HCT116 (cell line): Measurements from ENCODE around the gene UBA52. TPM values are rescaled to one million over a fixed set of nuclear protein-coding genes. Genes with fewer than 3 reads are reported as not detected.
A peak's percentile ranks its signal among the peaks of the same experiment; 100 is the strongest.

ENCODE experiments used
- ATAC-seq: fragments of 200-7000 bp; cut with Tn5 transposase; 2 replicates; pipeline ENCODE4 v1.9.1; 2020; ENCODE audit warnings: mild to moderate bottlenecking, moderate library complexity
- BruUV-seq: library from RNA; stranded (reverse); fragments of 400-500 nt; replicated peaks from 2 replicates; lab custom pipeline; 2021; lab: Mats Ljungman, UMichigan
- CTCF ChIA-PET: fragments of 300-600 bp; sonication (Branson Sonifier 250); formaldehyde crosslinking; loops from one replicate; lab custom pipeline; 2021; ENCODE audit warnings: antibody characterized with exemption; lab: Charles Lee
- POLR2A ChIA-PET: fragments of 300-600, 350-600 bp; sonication (Branson Sonifier 250); formaldehyde crosslinking; loops from one replicate; lab custom pipeline; 2021; ENCODE audit warnings: antibody characterized with exemption; lab: Charles Lee
- RAD21 ChIA-PET, 2 experiments: fragments of 300-600 bp; sonication (Branson Sonifier 250); formaldehyde crosslinking; loops; one replicate each; lab custom pipeline; 2023; ENCODE audit warnings: low total read pairs in 2 of 2; ENCODE audit not compliant: uncharacterized antibody in 2 of 2, unreplicated experiment in 2 of 2, low non-redundant PET in 1 of 2; lab: Charles Lee
- DNase-seq: peaks from one replicate; pipeline ENCODE4 v3.0.0-alpha.2; 2010; ENCODE audit warnings: low read depth, low spot score
- H2AFZ ChIP-seq: fragments of 200-600 bp; shearing (Covaris generic), sonication (generic); 2 replicates; pipeline ENCODE4 v1.6.1; 2017; ENCODE audit warnings: low read depth, mixed run types, mixed read lengths, antibody characterized with exemption, low read length; ENCODE audit not compliant: poor library complexity, severe bottlenecking
- H3K27ac ChIP-seq: 2 replicates; pipeline ENCODE4 v1.5.1; 2012; ENCODE audit warnings: low read depth, low read length
- H3K27me3 ChIP-seq: fragments of 200-600 bp; sonication (generic); 2 replicates; pipeline ENCODE4 v1.6.1; 2016; ENCODE audit warnings: mixed run types, low read length, mixed read lengths; ENCODE audit not compliant: insufficient read depth
- H3K36me3 ChIP-seq, 2 experiments: fragments of 200-500 bp in 1 of 2; fragments of 200-600 bp in 1 of 2; sonication (Bioruptor generic) in 1 of 2; sonication (generic) in 1 of 2; 2 replicates each; pipeline versions ENCODE4 v1.5.1 to v1.6.1; 2014 to 2016; ENCODE audit warnings: low read length in 2 of 2, inconsistent platforms in 1 of 2, mixed read lengths in 1 of 2, mixed run types in 1 of 2; ENCODE audit not compliant: insufficient read depth in 2 of 2, control insufficient read depth in 1 of 2
- H3K4me1 ChIP-seq, 2 experiments: fragments of 200-600 bp in 1 of 2; sonication (generic) in 1 of 2; 2 replicates each; pipeline versions ENCODE4 v1.5.1 to v1.6.1; 2012 to 2017; ENCODE audit warnings: low read length in 2 of 2, inconsistent platforms in 1 of 2, mild to moderate bottlenecking in 1 of 2, mixed read lengths in 1 of 2, mixed run types in 1 of 2, moderate library complexity in 1 of 2; ENCODE audit not compliant: insufficient read depth in 2 of 2, control insufficient read depth in 1 of 2
- H3K4me2 ChIP-seq: fragments of 200-600 bp; sonication (generic); 2 replicates; pipeline ENCODE4 v1.6.1; 2017; ENCODE audit warnings: mixed run types, low read length, mixed read lengths
- H3K4me3 ChIP-seq, 2 experiments: fragments of 200-600 bp in 1 of 2; sonication (generic) in 1 of 2; replicated peaks in 1 of 2; 2 replicates each; pipeline ENCODE4 v1.5.1; 2011 to 2016; ENCODE audit warnings: low read length in 2 of 2, control low read depth in 1 of 2, low read depth in 1 of 2, mild to moderate bottlenecking in 1 of 2, mixed read lengths in 1 of 2, mixed run types in 1 of 2
- H3K79me2 ChIP-seq: fragments of 200-600 bp; sonication (generic); 2 replicates; pipeline ENCODE4 v1.6.1; 2017; ENCODE audit warnings: mild to moderate bottlenecking, mixed run types, low read length, moderate library complexity, mixed read lengths; ENCODE audit not compliant: insufficient read depth
- H3K9ac ChIP-seq: fragments of 200-600 bp; sonication (generic); 2 replicates; pipeline ENCODE4 v1.6.1; 2016; ENCODE audit warnings: low read length, mixed read lengths
- H3K9me2 ChIP-seq: fragments of 200-600 bp; sonication (generic), shearing (Covaris generic); 2 replicates; pipeline ENCODE4 v1.6.1; 2017; ENCODE audit warnings: mixed run types, mild to moderate bottlenecking, moderate library complexity; ENCODE audit not compliant: insufficient read depth
- H3K9me3 ChIP-seq, 2 experiments: fragments of 200-500 bp in 1 of 2; fragments of 200-600 bp in 1 of 2; sonication (Bioruptor generic) in 1 of 2; sonication (generic) in 1 of 2; 2 replicates each; pipeline ENCODE4 v1.6.1; 2014 to 2017; ENCODE audit warnings: low read length in 2 of 2, mixed read lengths in 2 of 2, inconsistent platforms in 1 of 2, low read depth in 1 of 2, mild to moderate bottlenecking in 1 of 2, mixed run types in 1 of 2, moderate library complexity in 1 of 2; ENCODE audit not compliant: control insufficient read depth in 1 of 2, insufficient read depth in 1 of 2
- H4K20me1 ChIP-seq: fragments of 200-600 bp; sonication (generic), shearing (Covaris generic); 2 replicates; pipeline ENCODE4 v1.6.1; 2017; ENCODE audit warnings: mixed run types, mild to moderate bottlenecking, moderate library complexity; ENCODE audit not compliant: insufficient read depth
- CBX3 ChIP-seq: IDR thresholded peaks from 2 replicates; pipeline ENCODE4 v1.6.1; 2012; ENCODE audit warnings: low read depth
- CEBPB ChIP-seq: IDR thresholded peaks from 2 replicates; pipeline ENCODE4 v1.6.1; 2012; ENCODE audit warnings: low read depth
- EZH2phosphoT487 ChIP-seq: fragments of 200-600 bp; IDR thresholded peaks from 2 replicates; pipeline ENCODE4 v1.6.1; 2018; ENCODE audit warnings: antibody characterized with exemption, borderline replicate concordance
- FOSL1 ChIP-seq: IDR thresholded peaks from 2 replicates; pipeline ENCODE4 v1.6.1; 2012; ENCODE audit warnings: low read depth
- JUND ChIP-seq: IDR thresholded peaks from 2 replicates; pipeline ENCODE4 v1.6.1; 2012
- POLR2AphosphoS5 ChIP-seq: IDR thresholded peaks from 2 replicates; pipeline ENCODE4 v1.6.1; 2011; ENCODE audit warnings: mild to moderate bottlenecking, low read depth, low read length, moderate library complexity
- SIN3A ChIP-seq: IDR thresholded peaks from 2 replicates; pipeline ENCODE4 v1.6.1; 2012; ENCODE audit warnings: low read depth
- TCF7L2 ChIP-seq: IDR thresholded peaks from 2 replicates; pipeline ENCODE4 v1.7.0; 2011; ENCODE audit warnings: borderline replicate concordance, inconsistent platforms; ENCODE audit not compliant: insufficient read depth, insufficient read length; ENCODE audit errors: extremely low read depth
- ZFX ChIP-seq: fragments of 450-650 bp; IDR thresholded peaks from 2 replicates; pipeline ENCODE4 v1.6.1; 2017
- intact Hi-C: fragments of 100-400 bp; cut with micrococcal nuclease; formaldehyde crosslinking; loops from 2 replicates; pipeline ENCODE4 v1.10.0; 2022
- total RNA-seq: library from RNA; stranded (reverse); gene quantifications from one replicate; pipeline ENCODE4 v1.2.1, GENCODE V29; 2021; ENCODE audit not compliant: unreplicated experiment
- TF ChIP-seq, protein P1 (sequence below), 3 experiments: fragments of 200-600 bp in 1 of 3; sonication (generic) in 1 of 3; IDR thresholded peaks in 2 of 3; conservative IDR thresholded peaks in 1 of 3; 2 replicates each; pipeline ENCODE4 v1.5.1; 2012 to 2017; ENCODE audit warnings: low read depth in 2 of 3, low read length in 2 of 3, antibody characterized with exemption in 1 of 3, borderline replicate concordance in 1 of 3, control low read depth in 1 of 3, mild to moderate bottlenecking in 1 of 3, mixed read lengths in 1 of 3, mixed run types in 1 of 3, moderate library complexity in 1 of 3; ENCODE audit not compliant: insufficient read depth in 1 of 3
- TF ChIP-seq, protein P2 (sequence below): IDR thresholded peaks from 2 replicates; pipeline ENCODE4 v1.6.1; 2012; ENCODE audit warnings: low read depth
- TF ChIP-seq, protein P3 (sequence below): IDR thresholded peaks from 2 replicates; pipeline ENCODE4 v1.6.1; 2012
- TF ChIP-seq, protein P4 (sequence below): IDR thresholded peaks from 2 replicates; pipeline ENCODE4 v1.6.1; 2011; ENCODE audit warnings: mild to moderate bottlenecking, low read length, moderate library complexity; ENCODE audit not compliant: insufficient replicate concordance; ENCODE audit errors: extremely low read depth

The UBA52 gene
- total RNA-seq, 1 experiment from 2014 or later, result 1,743 TPM

DNA sequence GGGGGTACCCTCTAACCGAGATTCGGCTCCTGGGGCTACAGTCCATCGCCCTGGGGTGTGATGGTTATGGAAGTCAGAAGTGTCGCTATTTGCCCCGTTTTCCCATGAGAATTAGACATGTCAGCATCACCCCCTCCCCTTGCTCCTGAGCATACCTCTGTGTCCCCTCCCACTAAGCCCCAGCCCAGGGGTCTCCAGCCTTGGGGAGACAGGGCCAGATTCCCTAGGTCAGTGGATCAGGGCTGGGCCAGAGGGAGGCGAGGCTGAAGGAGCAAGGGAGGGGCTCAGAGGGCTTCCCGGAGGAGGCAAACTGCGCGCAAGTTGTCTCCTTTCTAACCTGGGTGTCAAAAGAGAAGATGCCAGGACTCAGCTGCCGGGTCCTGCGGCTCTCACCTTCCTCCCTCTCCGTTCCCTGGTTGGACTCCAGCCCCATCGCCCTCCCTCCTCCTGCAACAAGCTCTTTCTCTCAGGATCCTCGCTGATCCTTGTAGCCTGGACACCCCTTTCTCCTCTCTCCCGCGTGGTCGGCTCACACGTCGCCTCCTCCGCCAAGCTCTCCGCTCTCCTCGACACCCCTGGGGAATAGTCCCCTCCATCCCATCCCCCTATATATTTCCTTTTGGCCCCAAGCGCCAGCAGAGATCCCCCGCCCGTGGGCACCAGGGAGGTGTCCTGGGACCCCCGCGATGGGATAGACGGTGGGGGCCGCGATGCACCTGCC lies 40.6 kb downstream of the UBA52 start:
- Histone ChIP-seq H3K9me3 (no peaks in the 10 kb centered on the region), H3K4me2 (peak overlapping the region; percentile 76), H3K27ac (no peak overlapping the region), H3K27me3 (peaks cover 33% of the 10 kb centered on the region; the same call in 1 of the 2 replicates), H3K4me3 (peak overlapping the region; percentile 42 to 59), H3K4me1 (peaks cover 21 to 47% of the 10 kb centered on the region in 2 experiments), H3K9ac (peak overlapping the region; percentile 30; the same call in 1 of the 2 replicates), H3K36me3 (no peaks in the 10 kb centered on the region), H2AFZ (no peak overlapping the region), H3K9me2 (no peaks in the 10 kb centered on the region), H3K79me2 (no peaks in the 10 kb centered on the region), H4K20me1 (no peaks in the 10 kb centered on the region)
- DNase-seq (no peak), ATAC-seq (peak; percentile 12; the same call in 1 of the 2 replicates)
- BruUV-seq, result no TSS peak
- TF ChIP-seq EZH2phosphoT487 (no peak), FOSL1 (no peak), CEBPB (no peak), JUND (no peak), CBX3 (no peak), ZFX (no peak), TCF7L2 (no peak), POLR2AphosphoS5 (no peak), SIN3A (no peak)
- TF ChIP-seq, protein P1, sequence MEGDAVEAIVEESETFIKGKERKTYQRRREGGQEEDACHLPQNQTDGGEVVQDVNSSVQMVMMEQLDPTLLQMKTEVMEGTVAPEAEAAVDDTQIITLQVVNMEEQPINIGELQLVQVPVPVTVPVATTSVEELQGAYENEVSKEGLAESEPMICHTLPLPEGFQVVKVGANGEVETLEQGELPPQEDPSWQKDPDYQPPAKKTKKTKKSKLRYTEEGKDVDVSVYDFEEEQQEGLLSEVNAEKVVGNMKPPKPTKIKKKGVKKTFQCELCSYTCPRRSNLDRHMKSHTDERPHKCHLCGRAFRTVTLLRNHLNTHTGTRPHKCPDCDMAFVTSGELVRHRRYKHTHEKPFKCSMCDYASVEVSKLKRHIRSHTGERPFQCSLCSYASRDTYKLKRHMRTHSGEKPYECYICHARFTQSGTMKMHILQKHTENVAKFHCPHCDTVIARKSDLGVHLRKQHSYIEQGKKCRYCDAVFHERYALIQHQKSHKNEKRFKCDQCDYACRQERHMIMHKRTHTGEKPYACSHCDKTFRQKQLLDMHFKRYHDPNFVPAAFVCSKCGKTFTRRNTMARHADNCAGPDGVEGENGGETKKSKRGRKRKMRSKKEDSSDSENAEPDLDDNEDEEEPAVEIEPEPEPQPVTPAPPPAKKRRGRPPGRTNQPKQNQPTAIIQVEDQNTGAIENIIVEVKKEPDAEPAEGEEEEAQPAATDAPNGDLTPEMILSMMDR (IDR thresholded peaks at IDR 0.05 in 2 of 3, conservative IDR thresholded peaks at IDR 0.05 in 1 of 3; ENCODE audit: borderline replicate concordance in 1 of 3, insufficient read depth in 1 of 3, low read depth in 2 of 3, low read length in 2 of 3), result no peak
- TF ChIP-seq, protein P2, sequence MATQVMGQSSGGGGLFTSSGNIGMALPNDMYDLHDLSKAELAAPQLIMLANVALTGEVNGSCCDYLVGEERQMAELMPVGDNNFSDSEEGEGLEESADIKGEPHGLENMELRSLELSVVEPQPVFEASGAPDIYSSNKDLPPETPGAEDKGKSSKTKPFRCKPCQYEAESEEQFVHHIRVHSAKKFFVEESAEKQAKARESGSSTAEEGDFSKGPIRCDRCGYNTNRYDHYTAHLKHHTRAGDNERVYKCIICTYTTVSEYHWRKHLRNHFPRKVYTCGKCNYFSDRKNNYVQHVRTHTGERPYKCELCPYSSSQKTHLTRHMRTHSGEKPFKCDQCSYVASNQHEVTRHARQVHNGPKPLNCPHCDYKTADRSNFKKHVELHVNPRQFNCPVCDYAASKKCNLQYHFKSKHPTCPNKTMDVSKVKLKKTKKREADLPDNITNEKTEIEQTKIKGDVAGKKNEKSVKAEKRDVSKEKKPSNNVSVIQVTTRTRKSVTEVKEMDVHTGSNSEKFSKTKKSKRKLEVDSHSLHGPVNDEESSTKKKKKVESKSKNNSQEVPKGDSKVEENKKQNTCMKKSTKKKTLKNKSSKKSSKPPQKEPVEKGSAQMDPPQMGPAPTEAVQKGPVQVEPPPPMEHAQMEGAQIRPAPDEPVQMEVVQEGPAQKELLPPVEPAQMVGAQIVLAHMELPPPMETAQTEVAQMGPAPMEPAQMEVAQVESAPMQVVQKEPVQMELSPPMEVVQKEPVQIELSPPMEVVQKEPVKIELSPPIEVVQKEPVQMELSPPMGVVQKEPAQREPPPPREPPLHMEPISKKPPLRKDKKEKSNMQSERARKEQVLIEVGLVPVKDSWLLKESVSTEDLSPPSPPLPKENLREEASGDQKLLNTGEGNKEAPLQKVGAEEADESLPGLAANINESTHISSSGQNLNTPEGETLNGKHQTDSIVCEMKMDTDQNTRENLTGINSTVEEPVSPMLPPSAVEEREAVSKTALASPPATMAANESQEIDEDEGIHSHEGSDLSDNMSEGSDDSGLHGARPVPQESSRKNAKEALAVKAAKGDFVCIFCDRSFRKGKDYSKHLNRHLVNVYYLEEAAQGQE, result no peak
- TF ChIP-seq, protein P3, sequence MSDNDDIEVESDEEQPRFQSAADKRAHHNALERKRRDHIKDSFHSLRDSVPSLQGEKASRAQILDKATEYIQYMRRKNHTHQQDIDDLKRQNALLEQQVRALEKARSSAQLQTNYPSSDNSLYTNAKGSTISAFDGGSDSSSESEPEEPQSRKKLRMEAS, result no peak
- TF ChIP-seq, protein P4, sequence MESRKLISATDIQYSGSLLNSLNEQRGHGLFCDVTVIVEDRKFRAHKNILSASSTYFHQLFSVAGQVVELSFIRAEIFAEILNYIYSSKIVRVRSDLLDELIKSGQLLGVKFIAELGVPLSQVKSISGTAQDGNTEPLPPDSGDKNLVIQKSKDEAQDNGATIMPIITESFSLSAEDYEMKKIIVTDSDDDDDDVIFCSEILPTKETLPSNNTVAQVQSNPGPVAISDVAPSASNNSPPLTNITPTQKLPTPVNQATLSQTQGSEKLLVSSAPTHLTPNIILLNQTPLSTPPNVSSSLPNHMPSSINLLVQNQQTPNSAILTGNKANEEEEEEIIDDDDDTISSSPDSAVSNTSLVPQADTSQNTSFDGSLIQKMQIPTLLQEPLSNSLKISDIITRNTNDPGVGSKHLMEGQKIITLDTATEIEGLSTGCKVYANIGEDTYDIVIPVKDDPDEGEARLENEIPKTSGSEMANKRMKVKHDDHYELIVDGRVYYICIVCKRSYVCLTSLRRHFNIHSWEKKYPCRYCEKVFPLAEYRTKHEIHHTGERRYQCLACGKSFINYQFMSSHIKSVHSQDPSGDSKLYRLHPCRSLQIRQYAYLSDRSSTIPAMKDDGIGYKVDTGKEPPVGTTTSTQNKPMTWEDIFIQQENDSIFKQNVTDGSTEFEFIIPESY, result no peak
- ChIA-PET POLR2A (no interaction called here), CTCF (interaction anchor here (1.6 kb wide), 1 partner anchor 18 kb away, joined by 3 read pairs; no protein-coding TSS in a partner anchor), RAD21 (no interaction called here)
- intact Hi-C loops, result no loop called here
